ENCODE data around the gene COX8C.

DNA sequence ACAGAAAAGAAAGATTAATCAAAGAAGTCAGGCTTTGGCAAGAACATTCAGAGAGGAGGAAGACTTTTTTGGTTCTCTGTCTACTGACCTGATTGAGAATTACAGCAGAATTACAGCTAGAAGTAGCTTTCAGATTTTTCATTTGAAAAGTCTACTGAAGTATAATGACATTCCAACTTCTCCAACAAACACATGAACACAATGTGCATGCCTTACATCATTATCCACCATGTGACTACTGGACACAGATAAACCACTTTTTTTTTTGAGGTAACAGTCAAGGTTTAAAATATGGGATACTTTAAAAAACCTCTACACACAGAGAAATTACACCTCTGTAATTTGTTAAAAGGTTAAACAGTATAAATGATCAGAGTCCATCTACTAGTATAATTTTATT is 26.5 kb upstream of the COX8C start:
- TF ChIP-seq, protein P1, sequence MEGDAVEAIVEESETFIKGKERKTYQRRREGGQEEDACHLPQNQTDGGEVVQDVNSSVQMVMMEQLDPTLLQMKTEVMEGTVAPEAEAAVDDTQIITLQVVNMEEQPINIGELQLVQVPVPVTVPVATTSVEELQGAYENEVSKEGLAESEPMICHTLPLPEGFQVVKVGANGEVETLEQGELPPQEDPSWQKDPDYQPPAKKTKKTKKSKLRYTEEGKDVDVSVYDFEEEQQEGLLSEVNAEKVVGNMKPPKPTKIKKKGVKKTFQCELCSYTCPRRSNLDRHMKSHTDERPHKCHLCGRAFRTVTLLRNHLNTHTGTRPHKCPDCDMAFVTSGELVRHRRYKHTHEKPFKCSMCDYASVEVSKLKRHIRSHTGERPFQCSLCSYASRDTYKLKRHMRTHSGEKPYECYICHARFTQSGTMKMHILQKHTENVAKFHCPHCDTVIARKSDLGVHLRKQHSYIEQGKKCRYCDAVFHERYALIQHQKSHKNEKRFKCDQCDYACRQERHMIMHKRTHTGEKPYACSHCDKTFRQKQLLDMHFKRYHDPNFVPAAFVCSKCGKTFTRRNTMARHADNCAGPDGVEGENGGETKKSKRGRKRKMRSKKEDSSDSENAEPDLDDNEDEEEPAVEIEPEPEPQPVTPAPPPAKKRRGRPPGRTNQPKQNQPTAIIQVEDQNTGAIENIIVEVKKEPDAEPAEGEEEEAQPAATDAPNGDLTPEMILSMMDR (conservative IDR thresholded peaks at IDR 0.05; ENCODE audit: low read length) = no peak
- TF ChIP-seq EZH2phosphoT487 (IDR thresholded peaks at IDR 0.05; ENCODE audit: borderline replicate concordance, low read depth, low read length) = no peak
